Panc1 (cell line): Measurements from ENCODE around the gene CYTH3. TPM values are rescaled to one million over a fixed set of nuclear protein-coding genes. Genes with fewer than 3 reads are reported as not detected.
"Not testable (repeated sequence)": the region's sequence is repeated elsewhere in the genome, so short reads cannot be mapped to it uniquely, and the experiment has no call there.

Experiments used
- ATAC-seq: fragments of 200-7000 bp; cut with Tn5 transposase; 2 replicates; pipeline ENCODE4 v1.9.1; 2020; ENCODE audit warnings: mild to moderate bottlenecking, moderate library complexity
- BruUV-seq: library from RNA; stranded (reverse); fragments of 400-500 nt; replicated peaks from 2 replicates; lab custom pipeline; 2021; lab: Mats Ljungman, UMichigan
- CTCF ChIA-PET: fragments of 300-600 bp; sonication (Branson Sonifier 250); formaldehyde crosslinking; loops from one replicate; lab custom pipeline; 2022; ENCODE audit warnings: antibody characterized with exemption; lab: Charles Lee
- POLR2A ChIA-PET: fragments of 300-600 bp; sonication (Branson Sonifier 250); formaldehyde crosslinking; loops from one replicate; lab custom pipeline; 2022; ENCODE audit warnings: antibody characterized with exemption; lab: Charles Lee
- DNase-seq: peaks from one replicate; pipeline ENCODE4 v3.0.0-alpha.2; 2010; ENCODE audit warnings: low read depth, low spot score
- H3K27ac ChIP-seq: 2 replicates; pipeline ENCODE4 v1.5.1; 2011; ENCODE audit warnings: mild to moderate bottlenecking, low read length, inconsistent platforms
- H3K27me3 ChIP-seq: fragments of 200-500 bp; sonication (Bioruptor generic); 2 replicates; pipeline ENCODE4 v1.6.0; 2014; ENCODE audit warnings: low read length, inconsistent platforms; ENCODE audit not compliant: control insufficient read depth, insufficient read depth
- H3K36me3 ChIP-seq: fragments of 200-500 bp; sonication (Bioruptor generic); 2 replicates; pipeline ENCODE4 v1.5.1; 2014; ENCODE audit warnings: inconsistent platforms, mild to moderate bottlenecking, low read length, moderate library complexity; ENCODE audit not compliant: control insufficient read depth, insufficient read depth
- H3K4me1 ChIP-seq: 2 replicates; pipeline ENCODE4 v1.5.1; 2011; ENCODE audit warnings: inconsistent platforms, mild to moderate bottlenecking, low read length, moderate library complexity; ENCODE audit not compliant: control insufficient read depth, insufficient read depth
- H3K4me3 ChIP-seq, 2 experiments: 2 replicates each; pipeline ENCODE4 v1.5.1; 2011 to 2012; ENCODE audit warnings: low read depth in 2 of 2, low read length in 2 of 2, mild to moderate bottlenecking in 2 of 2, inconsistent platforms in 1 of 2, moderate library complexity in 1 of 2
- H3K9me3 ChIP-seq: fragments of 200-500 bp; sonication (Bioruptor generic); 2 replicates; pipeline ENCODE4 v1.5.1; 2014; ENCODE audit warnings: low read depth, mild to moderate bottlenecking, inconsistent platforms, low read length, moderate library complexity; ENCODE audit not compliant: control insufficient read depth, insufficient read depth
- POLR2AphosphoS5 ChIP-seq: IDR thresholded peaks from 2 replicates; pipeline ENCODE4 v1.6.1; 2012; ENCODE audit warnings: mild to moderate bottlenecking, low read depth, low read length, moderate library complexity
- SIN3A ChIP-seq: IDR thresholded peaks from 2 replicates; pipeline ENCODE4 v1.6.1; 2012; ENCODE audit warnings: low read depth, mild to moderate bottlenecking, low read length, moderate library complexity, borderline replicate concordance; ENCODE audit not compliant: insufficient read depth
- TCF7L2 ChIP-seq: IDR thresholded peaks from 2 replicates; pipeline ENCODE4 v1.6.1; 2011; ENCODE audit warnings: mild to moderate bottlenecking, low read depth, low read length, inconsistent platforms
- in situ Hi-C: cut with HindIII; loops from 2 replicates; pipeline ENCODE4 v1.10.0; 2016; ENCODE audit warnings: low sequenced_read_pairs, low pct_unique_long_range_greater_than_20kb
- intact Hi-C: fragments of 100-400 bp; cut with micrococcal nuclease; formaldehyde crosslinking; loops from one replicate; pipeline ENCODE4 v1.10.0; 2022; ENCODE audit not compliant: unreplicated experiment
- total RNA-seq: library from RNA; stranded (reverse); gene quantifications from one replicate; pipeline ENCODE4 v1.2.1, GENCODE V29; 2021; ENCODE audit not compliant: unreplicated experiment
- TF ChIP-seq, protein P1 (sequence below), 2 experiments: IDR thresholded peaks; 2 replicates each; pipeline ENCODE4 v1.6.1; 2011 to 2012; ENCODE audit warnings: low read depth in 2 of 2, control low read depth in 1 of 2, low read length in 1 of 2, mild to moderate bottlenecking in 1 of 2, moderate library complexity in 1 of 2; ENCODE audit not compliant: insufficient read depth in 1 of 2
- TF ChIP-seq, protein P2 (sequence below): fragments of 450-650 bp; IDR thresholded peaks from 2 replicates; pipeline ENCODE4 v1.5.1; 2017; ENCODE audit warnings: mild to moderate bottlenecking

The CYTH3 gene
- total RNA-seq, 1 experiment from 2014 or later = 35.5 TPM

DNA sequence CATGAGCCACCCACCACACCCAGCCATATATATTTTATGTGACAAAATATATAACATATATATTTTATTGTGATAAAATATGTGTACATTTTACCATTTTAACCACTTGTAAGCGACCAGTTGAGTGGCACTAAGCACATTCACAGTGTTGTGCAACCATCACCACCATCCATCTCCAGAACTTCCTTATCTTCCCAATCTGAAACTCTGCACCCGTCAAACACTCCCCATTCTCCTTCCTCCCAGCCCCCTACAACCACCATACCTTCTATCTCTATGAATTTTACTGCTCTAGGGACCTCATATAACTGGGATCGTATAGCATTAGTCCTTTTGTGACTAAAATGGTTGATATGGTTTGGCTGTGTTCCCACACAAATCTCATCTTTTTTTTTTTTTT lies 20.8 kb upstream of the CYTH3 start:
- intact Hi-C loops = no loop called here
- no peak for DNase-seq
- no peak overlapping the region for H3K27ac ChIP-seq
- in situ Hi-C loops = no loop called here
- TF ChIP-seq SIN3A (no peak), POLR2AphosphoS5 (no peak), TCF7L2 (no peak)
- TF ChIP-seq, protein P1, sequence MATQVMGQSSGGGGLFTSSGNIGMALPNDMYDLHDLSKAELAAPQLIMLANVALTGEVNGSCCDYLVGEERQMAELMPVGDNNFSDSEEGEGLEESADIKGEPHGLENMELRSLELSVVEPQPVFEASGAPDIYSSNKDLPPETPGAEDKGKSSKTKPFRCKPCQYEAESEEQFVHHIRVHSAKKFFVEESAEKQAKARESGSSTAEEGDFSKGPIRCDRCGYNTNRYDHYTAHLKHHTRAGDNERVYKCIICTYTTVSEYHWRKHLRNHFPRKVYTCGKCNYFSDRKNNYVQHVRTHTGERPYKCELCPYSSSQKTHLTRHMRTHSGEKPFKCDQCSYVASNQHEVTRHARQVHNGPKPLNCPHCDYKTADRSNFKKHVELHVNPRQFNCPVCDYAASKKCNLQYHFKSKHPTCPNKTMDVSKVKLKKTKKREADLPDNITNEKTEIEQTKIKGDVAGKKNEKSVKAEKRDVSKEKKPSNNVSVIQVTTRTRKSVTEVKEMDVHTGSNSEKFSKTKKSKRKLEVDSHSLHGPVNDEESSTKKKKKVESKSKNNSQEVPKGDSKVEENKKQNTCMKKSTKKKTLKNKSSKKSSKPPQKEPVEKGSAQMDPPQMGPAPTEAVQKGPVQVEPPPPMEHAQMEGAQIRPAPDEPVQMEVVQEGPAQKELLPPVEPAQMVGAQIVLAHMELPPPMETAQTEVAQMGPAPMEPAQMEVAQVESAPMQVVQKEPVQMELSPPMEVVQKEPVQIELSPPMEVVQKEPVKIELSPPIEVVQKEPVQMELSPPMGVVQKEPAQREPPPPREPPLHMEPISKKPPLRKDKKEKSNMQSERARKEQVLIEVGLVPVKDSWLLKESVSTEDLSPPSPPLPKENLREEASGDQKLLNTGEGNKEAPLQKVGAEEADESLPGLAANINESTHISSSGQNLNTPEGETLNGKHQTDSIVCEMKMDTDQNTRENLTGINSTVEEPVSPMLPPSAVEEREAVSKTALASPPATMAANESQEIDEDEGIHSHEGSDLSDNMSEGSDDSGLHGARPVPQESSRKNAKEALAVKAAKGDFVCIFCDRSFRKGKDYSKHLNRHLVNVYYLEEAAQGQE (IDR thresholded peaks at IDR 0.05; ENCODE audit: insufficient read depth in 1 of 2, low read depth in 2 of 2, low read length in 1 of 2) = no peak
- TF ChIP-seq, protein P2, sequence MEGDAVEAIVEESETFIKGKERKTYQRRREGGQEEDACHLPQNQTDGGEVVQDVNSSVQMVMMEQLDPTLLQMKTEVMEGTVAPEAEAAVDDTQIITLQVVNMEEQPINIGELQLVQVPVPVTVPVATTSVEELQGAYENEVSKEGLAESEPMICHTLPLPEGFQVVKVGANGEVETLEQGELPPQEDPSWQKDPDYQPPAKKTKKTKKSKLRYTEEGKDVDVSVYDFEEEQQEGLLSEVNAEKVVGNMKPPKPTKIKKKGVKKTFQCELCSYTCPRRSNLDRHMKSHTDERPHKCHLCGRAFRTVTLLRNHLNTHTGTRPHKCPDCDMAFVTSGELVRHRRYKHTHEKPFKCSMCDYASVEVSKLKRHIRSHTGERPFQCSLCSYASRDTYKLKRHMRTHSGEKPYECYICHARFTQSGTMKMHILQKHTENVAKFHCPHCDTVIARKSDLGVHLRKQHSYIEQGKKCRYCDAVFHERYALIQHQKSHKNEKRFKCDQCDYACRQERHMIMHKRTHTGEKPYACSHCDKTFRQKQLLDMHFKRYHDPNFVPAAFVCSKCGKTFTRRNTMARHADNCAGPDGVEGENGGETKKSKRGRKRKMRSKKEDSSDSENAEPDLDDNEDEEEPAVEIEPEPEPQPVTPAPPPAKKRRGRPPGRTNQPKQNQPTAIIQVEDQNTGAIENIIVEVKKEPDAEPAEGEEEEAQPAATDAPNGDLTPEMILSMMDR = no peak
- H3K4me1 ChIP-seq = no peaks in the 10 kb centered on the region
- no peak for ATAC-seq
- CTCF ChIA-PET = interaction anchor here (0.7 kb wide), 2 partner anchors 20 to 32 kb away, joined by 4 to 6 read pairs; no protein-coding TSS in a partner anchor
- H3K4me3 ChIP-seq = no peak overlapping the region
- no peaks in the 10 kb centered on the region for H3K9me3 ChIP-seq
- H3K27me3 ChIP-seq = no peaks in the 10 kb centered on the region
- H3K36me3 ChIP-seq = no peaks in the 10 kb centered on the region
- POLR2A ChIA-PET = interaction anchor here (0.7 kb wide), 1 partner anchor 187 kb away, joined by 3 read pairs; no protein-coding TSS in a partner anchor
- BruUV-seq = no TSS peak

DNA sequence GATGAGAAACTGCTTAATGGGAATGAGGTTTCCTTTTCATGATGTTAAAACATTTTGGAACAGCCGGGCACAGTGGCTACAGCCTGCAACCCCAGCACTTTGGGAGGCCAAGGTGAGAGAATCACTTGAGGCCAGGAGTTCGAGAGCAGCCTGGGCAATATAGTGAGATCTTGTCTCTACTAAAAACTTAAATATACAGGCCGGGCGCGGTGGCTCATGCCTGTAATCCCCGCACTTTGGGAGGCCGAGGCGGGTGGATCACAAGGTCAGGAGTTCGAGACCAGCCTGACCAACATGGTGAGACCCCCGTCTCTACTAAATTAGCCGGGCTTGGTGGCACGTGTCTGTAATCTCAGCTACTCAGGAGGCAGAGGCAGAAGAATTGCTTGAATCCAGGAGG lies 19.5 kb upstream of the CYTH3 start:
- BruUV-seq, H3K27ac ChIP-seq, H3K4me3 ChIP-seq, H3K9me3 ChIP-seq, POLR2A ChIA-PET, in situ Hi-C loops, DNase-seq, H3K36me3 ChIP-seq, H3K4me1 ChIP-seq, H3K27me3 ChIP-seq, intact Hi-C loops, CTCF ChIA-PET, ATAC-seq: not testable (repeated sequence)

DNA sequence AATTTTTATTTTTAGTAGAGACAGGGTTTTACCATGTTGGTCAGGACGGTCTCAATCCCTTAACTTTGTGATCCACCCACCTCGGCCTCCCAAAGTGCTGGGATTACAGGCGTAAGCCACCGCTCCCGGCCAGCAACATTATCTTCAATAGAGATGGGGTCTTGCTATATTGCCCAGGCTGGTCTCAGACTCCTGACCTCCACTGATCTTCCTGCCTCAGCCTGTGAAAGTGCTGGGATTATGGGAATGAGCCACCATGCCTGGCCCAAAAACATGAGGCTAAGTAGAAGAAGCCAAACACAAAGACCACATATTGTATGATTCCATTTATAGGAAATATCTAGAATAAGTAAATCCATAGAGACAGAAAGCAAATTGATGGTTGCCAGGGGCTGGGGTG lies 19.1 kb upstream of the CYTH3 start:
- DNase-seq (no peak), ATAC-seq (no peak)
- Histone ChIP-seq H3K4me3 (no peak overlapping the region), H3K36me3 (no peaks in the 10 kb centered on the region), H3K27me3 (no peaks in the 10 kb centered on the region), H3K4me1 (no peaks in the 10 kb centered on the region), H3K9me3 (no peaks in the 10 kb centered on the region), H3K27ac (no peak overlapping the region)
- intact Hi-C loops = no loop called here
- TF ChIP-seq TCF7L2 (no peak), SIN3A (no peak), POLR2AphosphoS5 (no peak)
- TF ChIP-seq, protein P1 (IDR thresholded peaks at IDR 0.05; ENCODE audit: insufficient read depth in 1 of 2, low read depth in 2 of 2, low read length in 1 of 2) = no peak
- TF ChIP-seq, protein P2 = no peak
- POLR2A ChIA-PET = no interaction called here
- in situ Hi-C loops = no loop called here
- CTCF ChIA-PET = no interaction called here
- BruUV-seq = no TSS peak
